HEK293 (cell line): ENCODE measurements around the gene PXDC1.

Experiments used
- CTCF ChIP-seq: fragments of 450-650 bp; formaldehyde crosslinking; IDR thresholded peaks from 2 replicates; pipeline ENCODE4 v1.5.1; 2016; ENCODE audit warnings: missing biosample characterization, missing genetic modification characterization
- GLI4 ChIP-seq: fragments of 450-650 bp; formaldehyde crosslinking; IDR thresholded peaks from 2 replicates; pipeline ENCODE4 v1.5.1; 2016; ENCODE audit warnings: missing biosample characterization, missing genetic modification characterization
- RBAK ChIP-seq: fragments of 450-650 bp; formaldehyde crosslinking; IDR thresholded peaks from 2 replicates; pipeline ENCODE4 v1.5.1; 2016; ENCODE audit warnings: missing biosample characterization, missing genetic modification characterization
- ZNF10 ChIP-seq: fragments of 450-650 bp; formaldehyde crosslinking; IDR thresholded peaks from 2 replicates; pipeline ENCODE4 v1.5.1; 2017; ENCODE audit warnings: missing biosample characterization, missing genetic modification characterization
- ZNF174 ChIP-seq: fragments of 450-650 bp; formaldehyde crosslinking; IDR thresholded peaks from 2 replicates; pipeline ENCODE4 v1.5.0; 2017; ENCODE audit warnings: missing biosample characterization, mild to moderate bottlenecking, missing genetic modification characterization
- ZNF433 ChIP-seq: fragments of 450-650 bp; formaldehyde crosslinking; IDR thresholded peaks from 2 replicates; pipeline ENCODE4 v1.5.1; 2016; ENCODE audit warnings: missing biosample characterization, missing genetic modification characterization, low read depth

- no peak for TF ChIP-seq ZNF433 (tag by site-specific recombination)
- no peak for TF ChIP-seq ZNF174
- TF ChIP-seq GLI4 (tag by site-specific recombination): no peak
- no peak for TF ChIP-seq CTCF (tag by site-specific recombination)
- TF ChIP-seq ZNF10 (tag by site-specific recombination): no peak
- TF ChIP-seq RBAK (tag by site-specific recombination): no peak
Observed at GRCh38 chr6:3750317-3751076, 1.0 kb downstream of the PXDC1 start.
